ENCODE data around the gene PEF1.

PEF1 gene

GRCh38 chr1:31632649-31633048 is 12.0 kb downstream of the PEF1 start:
- no peaks in the 10 kb centered on the region for H3K27me3 Mint-ChIP-seq
- no peak overlapping the region for H3K4me3 Mint-ChIP-seq
- H3K4me1 Mint-ChIP-seq: no peaks in the 10 kb centered on the region
- DNase-seq: no peak
- peak overlapping the region; percentile 14 to 27 for H3K27ac Mint-ChIP-seq
- ATAC-seq: no peak
- no peaks in the 10 kb centered on the region for H3K9me3 Mint-ChIP-seq

GRCh38 chr1:31628931-31629556 is 15.6 kb downstream of the PEF1 start:
- no peak overlapping the region for H3K27ac Mint-ChIP-seq
- H3K27me3 Mint-ChIP-seq: no peaks in the 10 kb centered on the region
- no peak overlapping the region for H3K4me3 Mint-ChIP-seq
- H3K4me1 Mint-ChIP-seq: peaks cover 13% of the 10 kb centered on the region
- DNase-seq (no peak), ATAC-seq (no peak)
- H3K9me3 Mint-ChIP-seq: no peaks in the 10 kb centered on the region

- ATAC-seq (no peak), DNase-seq (no peak)
- H3K27ac Mint-ChIP-seq: peak overlapping the region in 1 of 2 donors; percentile 23
- no peaks in the 10 kb centered on the region for H3K27me3 Mint-ChIP-seq
- H3K9me3 Mint-ChIP-seq: no peaks in the 10 kb centered on the region
- H3K4me3 Mint-ChIP-seq: no peak overlapping the region
- peaks cover 16% of the 10 kb centered on the region for H3K4me1 Mint-ChIP-seq
Observed at GRCh38 chr1:31627930-31628559, 16.6 kb downstream of the PEF1 start.

- no peak for DNase-seq
- Mint-ChIP-seq H3K4me1 (peaks cover 16% of the 10 kb centered on the region), H3K27ac (no peak overlapping the region), H3K4me3 (no peak overlapping the region), H3K27me3 (no peaks in the 10 kb centered on the region), H3K9me3 (no peaks in the 10 kb centered on the region)
- no peak for ATAC-seq
Observed at GRCh38 chr1:31627301-31627929, 17.3 kb downstream of the PEF1 start.

GRCh38 chr1:31626223-31627207 is 18.2 kb downstream of the PEF1 start:
- no peaks in the 10 kb centered on the region for H3K27me3 Mint-ChIP-seq
- H3K9me3 Mint-ChIP-seq: no peaks in the 10 kb centered on the region
- peak overlapping the region in 1 of 2 donors; percentile 79 for H3K27ac Mint-ChIP-seq
- no peak for ATAC-seq
- peaks cover 16% of the 10 kb centered on the region for H3K4me1 Mint-ChIP-seq
- no peak for DNase-seq
- H3K4me3 Mint-ChIP-seq: no peak overlapping the region

- Mint-ChIP-seq H3K4me3 (no peak overlapping the region), H3K9me3 (no peaks in the 10 kb centered on the region), H3K27me3 (no peaks in the 10 kb centered on the region), H3K27ac (peak overlapping the region in 1 of 2 donors; percentile 79), H3K4me1 (peaks cover 16% of the 10 kb centered on the region)
- DNase-seq (no peak), ATAC-seq (peak; percentile 16)
Observed at GRCh38 chr1:31625561-31626222, 19.0 kb downstream of the PEF1 start.

GRCh38 chr1:31624731-31625514 is 19.8 kb downstream of the PEF1 start:
- Mint-ChIP-seq H3K9me3 (no peaks in the 10 kb centered on the region), H3K4me3 (no peak overlapping the region), H3K27me3 (peaks cover under 1% of the 10 kb centered on the region), H3K4me1 (peaks cover 16% of the 10 kb centered on the region), H3K27ac (no peak overlapping the region)
- ATAC-seq: peak; percentile 27
- DNase-seq: no peak

GRCh38 chr1:31624309-31624708 is 20.4 kb downstream of the PEF1 start:
- Mint-ChIP-seq H3K9me3 (no peaks in the 10 kb centered on the region), H3K27me3 (peaks cover 7% of the 10 kb centered on the region), H3K4me3 (no peak overlapping the region), H3K27ac (no peak overlapping the region), H3K4me1 (peaks cover 16% of the 10 kb centered on the region)
- no peak for DNase-seq
- no peak for ATAC-seq

- Mint-ChIP-seq H3K4me1 (peaks cover 16% of the 10 kb centered on the region), H3K27me3 (peaks cover 16% of the 10 kb centered on the region), H3K9me3 (no peaks in the 10 kb centered on the region), H3K4me3 (no peak overlapping the region), H3K27ac (no peak overlapping the region)
- DNase-seq (no peak), ATAC-seq (no peak)
Observed at GRCh38 chr1:31623365-31623764, 21.3 kb downstream of the PEF1 start.

- Mint-ChIP-seq H3K9me3 (no peaks in the 10 kb centered on the region), H3K27me3 (peaks cover 25% of the 10 kb centered on the region)
Observed at GRCh38 chr1:31621847-31622730, 22.6 kb downstream of the PEF1 start.

GRCh38 chr1:31621498-31621820 is 23.2 kb downstream of the PEF1 start:
- Mint-ChIP-seq H3K4me1 (peaks cover 21% of the 10 kb centered on the region), H3K27ac (peak overlapping the region in 1 of 2 donors; percentile 40), H3K9me3 (no peaks in the 10 kb centered on the region), H3K4me3 (no peak overlapping the region), H3K27me3 (peaks cover 32% of the 10 kb centered on the region)
- ATAC-seq: no peak
- DNase-seq: no peak

More at GRCh38 chr1:31621847-31622730, 22.6 kb downstream of the PEF1 start:
- ATAC-seq: no peak
- peaks cover 21% of the 10 kb centered on the region for H3K4me1 Mint-ChIP-seq
- no peak for DNase-seq
- no peak overlapping the region for H3K4me3 Mint-ChIP-seq
- H3K27ac Mint-ChIP-seq: peak overlapping the region in 1 of 2 donors; percentile 40

- no peak overlapping the region for H3K4me3 Mint-ChIP-seq
- no peak overlapping the region for H3K27ac Mint-ChIP-seq
- H3K4me1 Mint-ChIP-seq: peaks cover 21% of the 10 kb centered on the region
- DNase-seq (no peak), ATAC-seq (no peak)
- no peaks in the 10 kb centered on the region for H3K9me3 Mint-ChIP-seq
- peaks cover 38% of the 10 kb centered on the region for H3K27me3 Mint-ChIP-seq
Observed at GRCh38 chr1:31620631-31621497, 23.8 kb downstream of the PEF1 start.

Measured in stimulated activated naive CD8-positive, alpha-beta T cell treated with anti-CD3 and anti-CD28 coated beads, Interleukin-15, amount 100 ng/mL, for 72 hours (primary cell).